GM21619 (cell line): ENCODE data around the gene MOCS1.

ENCODE experiments used
- ATAC-seq: cut with Tn5 transposase; IDR thresholded peaks from one replicate; pipeline ENCODE4 v1.9.1; 2021; ENCODE audit not compliant: unreplicated experiment

Gene MOCS1

GRCh38 chr6:39950125-39950720, 16.0 kb upstream of the MOCS1 start:
- no peak for ATAC-seq

GRCh38 chr6:39948199-39948791, 14.0 kb upstream of the MOCS1 start:
- ATAC-seq = no peak

- no peak for ATAC-seq
Observed at GRCh38 chr6:39947611-39948068, 13.4 kb upstream of the MOCS1 start.

- no peak for ATAC-seq
Observed at GRCh38 chr6:39945626-39946025, 11.4 kb upstream of the MOCS1 start.

GRCh38 chr6:39942903-39943580, 8.8 kb upstream of the MOCS1 start:
- ATAC-seq = no peak

GRCh38 chr6:39941820-39942219, 7.6 kb upstream of the MOCS1 start:
- ATAC-seq = no peak

GRCh38 chr6:39941138-39941537, 6.9 kb upstream of the MOCS1 start:
- ATAC-seq = no peak

- no peak for ATAC-seq
Observed at GRCh38 chr6:39938773-39939654, 4.8 kb upstream of the MOCS1 start.

GRCh38 chr6:39937686-39938333, 3.5 kb upstream of the MOCS1 start:
- no peak for ATAC-seq

GRCh38 chr6:39936857-39937256, 2.6 kb upstream of the MOCS1 start:
- ATAC-seq = no peak

- no peak for ATAC-seq
Observed at GRCh38 chr6:39935241-39935640, 979 bp upstream of the MOCS1 start.

GRCh38 chr6:39933669-39934130, 562 bp downstream of the MOCS1 start:
- ATAC-seq = no peak

GRCh38 chr6:39932386-39932910, 1.8 kb downstream of the MOCS1 start:
- no peak for ATAC-seq

GRCh38 chr6:39931607-39932006, 2.7 kb downstream of the MOCS1 start:
- no peak for ATAC-seq

GRCh38 chr6:39930540-39930939, 3.7 kb downstream of the MOCS1 start:
- ATAC-seq = no peak

- no peak for ATAC-seq
Observed at GRCh38 chr6:39929733-39930461, 4.4 kb downstream of the MOCS1 start.

GRCh38 chr6:39929039-39929732, 5.1 kb downstream of the MOCS1 start:
- no peak for ATAC-seq

- ATAC-seq = no peak
Observed at GRCh38 chr6:39927159-39927558, 7.1 kb downstream of the MOCS1 start.

GRCh38 chr6:39926668-39927067, 7.6 kb downstream of the MOCS1 start:
- ATAC-seq = no peak
